SU-DHL-6 (cell line): ENCODE results near the gene KLF18.

ENCODE experiments used
- CTCF ChIP-seq: fragments of 200-600 bp; sonication (generic); IDR thresholded peaks from one replicate; pipeline ENCODE4 v1.5.1; 2017; ENCODE audit warnings: antibody characterized with exemption, mild to moderate bottlenecking, low read length, moderate library complexity; ENCODE audit not compliant: insufficient read depth, poor library complexity, severe bottlenecking
- EZH2phosphoT487 ChIP-seq: fragments of 200-600 bp; sonication (generic), shearing (Covaris generic); conservative IDR thresholded peaks from 2 replicates; pipeline ENCODE4 v1.6.1; 2018; ENCODE audit warnings: mild to moderate bottlenecking, antibody characterized with exemption, low read length, moderate library complexity, mixed read lengths

- no peak for TF ChIP-seq CTCF
- TF ChIP-seq EZH2phosphoT487, result no peak
Measured at GRCh38 chr1:44089371-44090048, 51.9 kb downstream of the KLF18 start.
